ENCODE data around the gene CYP26A1.

Gene CYP26A1

GRCh38 chr10:93073539-93074146 lies at the start of gene CYP26A1:
TSS of gene CYP26A1 (plus strand) at chr10:93073893. CDS start at chr10:93073935, 42 bp downstream.
- DNase-seq = no peak

GRCh38 chr10:93026072-93026471 lies 47.6 kb upstream of the CYP26A1 start:
- DNase-seq = no peak

GRCh38 chr10:93027508-93027907 lies 46.2 kb upstream of the CYP26A1 start:
- DNase-seq = no peak

GRCh38 chr10:93028883-93029282 lies 44.8 kb upstream of the CYP26A1 start:
- DNase-seq = no peak

GRCh38 chr10:93030409-93030808 lies 43.3 kb upstream of the CYP26A1 start:
- DNase-seq = no peak

GRCh38 chr10:93032105-93032808 lies 41.4 kb upstream of the CYP26A1 start:
- DNase-seq = no peak

GRCh38 chr10:93032809-93033137 lies 40.9 kb upstream of the CYP26A1 start:
- no peak for DNase-seq

GRCh38 chr10:93034426-93034825 lies 39.3 kb upstream of the CYP26A1 start:
- DNase-seq = no peak

GRCh38 chr10:93039110-93039509 lies 34.6 kb upstream of the CYP26A1 start:
- no peak for DNase-seq

GRCh38 chr10:93039721-93040120 lies 34.0 kb upstream of the CYP26A1 start:
- no peak for DNase-seq

GRCh38 chr10:93054486-93054885 lies 19.2 kb upstream of the CYP26A1 start:
- no peak for DNase-seq

GRCh38 chr10:93058139-93058538 lies 15.6 kb upstream of the CYP26A1 start:
- DNase-seq = no peak

GRCh38 chr10:93059975-93060886 lies 13.5 kb upstream of the CYP26A1 start, which contains the start of gene CYP26C1:
TSS of gene CYP26C1 (plus strand) at chr10:93060798. CDS start at chr10:93061264, 466 bp downstream.
- no peak for DNase-seq

- no peak for DNase-seq
These were observed 12.7 kb upstream of the CYP26A1 start for GRCh38 chr10:93060887-93061593.

GRCh38 chr10:93061594-93062513 lies 11.8 kb upstream of the CYP26A1 start:
- no peak for DNase-seq

GRCh38 chr10:93062514-93063143 lies 11.1 kb upstream of the CYP26A1 start:
- DNase-seq = no peak

- DNase-seq = no peak
These were observed 10.3 kb upstream of the CYP26A1 start for GRCh38 chr10:93063144-93063976.

GRCh38 chr10:93063977-93064660 lies 9.6 kb upstream of the CYP26A1 start:
- no peak for DNase-seq

- no peak for DNase-seq
These were observed 8.6 kb upstream of the CYP26A1 start for GRCh38 chr10:93064874-93065660.

All from NCI-H2171 (cell line).